Measurements from ENCODE around the gene EZR. TPM values are rescaled to one million over a fixed set of nuclear protein-coding genes. Genes with fewer than 3 reads are reported as not detected.

EZR gene
- total RNA-seq, 4 donors from 2014 or later = 208 to 339 (median 285) TPM

- WGBS, 2 donors = 78 to 92% methylated on average over 1 to 3 of the region's 4 CpGs
- Histone ChIP-seq H3K9me3 (no peaks in the 10 kb centered on the region), H3K36me3 (no peaks in the 10 kb centered on the region), H3K27me3 (no peaks in the 10 kb centered on the region), H3K4me3 (no peak overlapping the region), H3K27ac (no peak overlapping the region), H3K4me1 (peaks cover 0 to 14% (median 0%) of the 10 kb centered on the region in 3 donors)
- no peak for DNase-seq
- TF ChIP-seq CTCF (IDR thresholded peaks at IDR 0.05) (no peak), POLR2A (IDR thresholded peaks at IDR 0.05) (no peak)
- intact Hi-C loops (cut with DNase I) = no loop called here
Measured at GRCh38 chr6:158832026-158832425, 12.9 kb upstream of the EZR start.

- whole genome bisulfite sequencing, 2 donors = 61 to 63% methylated on average over 5 to 6 of the region's 8 CpGs
Measured at GRCh38 chr6:158831571-158831970, 12.4 kb upstream of the EZR start.

GRCh38 chr6:158830736-158831135 is 11.6 kb upstream of the EZR start:
- Histone ChIP-seq H3K27me3 (no peaks in the 10 kb centered on the region), H3K36me3 (no peaks in the 10 kb centered on the region), H3K4me3 (no peak overlapping the region), H3K4me1 (peaks cover 0 to 9% (median 0%) of the 10 kb centered on the region in 3 donors), H3K9me3 (no peaks in the 10 kb centered on the region), H3K27ac (no peak overlapping the region)
- TF ChIP-seq CTCF (IDR thresholded peaks at IDR 0.05) = no peak
- no peak for TF ChIP-seq POLR2A (IDR thresholded peaks at IDR 0.05)
- WGBS, 2 donors = 95% methylated on average over 8 of the region's 13 CpGs; no CpG with 5 or more reads in 1 of the 2 donors
- DNase-seq = no peak
- intact Hi-C loops (cut with DNase I) = no loop called here

More at GRCh38 chr6:158831571-158831970, 12.4 kb upstream of the EZR start:
- Histone ChIP-seq H3K27me3 (no peaks in the 10 kb centered on the region), H3K36me3 (no peaks in the 10 kb centered on the region), H3K9me3 (no peaks in the 10 kb centered on the region), H3K27ac (no peak overlapping the region), H3K4me1 (peaks cover 0 to 9% (median 0%) of the 10 kb centered on the region in 3 donors), H3K4me3 (no peak overlapping the region)
- intact Hi-C loops (cut with DNase I) = no loop called here
- DNase-seq = no peak
- TF ChIP-seq POLR2A (IDR thresholded peaks at IDR 0.05) (no peak), CTCF (IDR thresholded peaks at IDR 0.05) (no peak)

- WGBS, 2 donors = 78 to 86% methylated on average over 7 of the region's 7 CpGs
- H3K27me3 ChIP-seq = no peaks in the 10 kb centered on the region
- peaks cover 0 to 10% (median 0%) of the 10 kb centered on the region in 3 donors for H3K4me1 ChIP-seq
- TF ChIP-seq CTCF (IDR thresholded peaks at IDR 0.05) = no peak
- no peak for TF ChIP-seq POLR2A (IDR thresholded peaks at IDR 0.05)
- H3K4me3 ChIP-seq = no peak overlapping the region
- no peaks in the 10 kb centered on the region for H3K9me3 ChIP-seq
- DNase-seq = no peak
- no peaks in the 10 kb centered on the region for H3K36me3 ChIP-seq
- H3K27ac ChIP-seq = no peak overlapping the region
- intact Hi-C loops (cut with DNase I) = no loop called here
Measured at GRCh38 chr6:158828807-158829206, 9.6 kb upstream of the EZR start.

GRCh38 chr6:158826819-158827501 is 7.8 kb upstream of the EZR start:
- no peak for DNase-seq
- intact Hi-C loops (cut with DNase I) = no loop called here
- Histone ChIP-seq H3K27ac (no peak overlapping the region), H3K27me3 (no peaks in the 10 kb centered on the region), H3K9me3 (no peaks in the 10 kb centered on the region), H3K4me1 (peaks cover 0 to 10% (median 0%) of the 10 kb centered on the region in 3 donors), H3K36me3 (no peaks in the 10 kb centered on the region), H3K4me3 (no peak overlapping the region)
- WGBS, 2 donors = 64 to 67% methylated on average over 4 of the region's 4 CpGs
- no peak for TF ChIP-seq CTCF (IDR thresholded peaks at IDR 0.05)
- no peak for TF ChIP-seq POLR2A (IDR thresholded peaks at IDR 0.05)

All from esophagus squamous epithelium (tissue), 5 donors.